KG1 (cell line): Measurements from ENCODE around the gene TENT4A.

Source experiments
- DNase-seq: peaks from one replicate; lab custom pipeline; 2025; lab: John Stamatoyannopoulos, UW

The TENT4A gene

DNA sequence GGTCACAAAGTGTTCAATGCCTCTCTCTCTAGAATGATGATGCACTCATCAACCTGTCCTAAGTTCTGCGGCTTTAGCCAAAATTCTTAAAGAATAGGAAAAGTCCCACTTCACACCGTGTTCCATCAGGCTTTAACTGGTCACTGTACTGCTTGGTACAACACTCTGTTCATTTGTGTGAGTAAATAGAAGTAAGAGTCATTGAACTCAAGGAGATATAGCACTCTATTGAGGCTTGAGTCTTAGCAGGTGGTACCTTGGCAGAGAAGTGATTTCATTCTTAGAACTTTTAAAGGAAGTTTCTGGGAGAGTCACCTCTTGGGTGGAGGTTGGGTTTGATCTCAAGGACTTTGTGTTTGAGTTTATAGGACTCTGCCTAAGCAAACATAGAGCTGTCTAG, 92.6 kb downstream of the TENT4A start:
- no peak for DNase-seq
